IMR-90 (cell line): Measurements from ENCODE around the gene RPH3AL. TPM values are rescaled to one million over a fixed set of nuclear protein-coding genes. Genes with fewer than 3 reads are reported as not detected.
"Not testable (repeated sequence)": the region's sequence is repeated elsewhere in the genome, so short reads cannot be mapped to it uniquely, and the experiment has no call there.

ENCODE experiments used
- ATAC-seq: fragments of 200-7000 bp; cut with Tn5 transposase; 2 replicates; pipeline ENCODE4 v1.9.1; 2020; ENCODE audit warnings: low read depth, mild to moderate bottlenecking, moderate library complexity
- BruUV-seq: library from RNA; stranded (reverse); fragments of 400-500 nt; replicated peaks from 2 replicates; lab custom pipeline; 2021; lab: Mats Ljungman, UMichigan
- CTCF ChIA-PET: fragments of 300-600 bp; formaldehyde crosslinking; extraction: SDS; loops from one replicate; lab custom pipeline; 2021; ENCODE audit warnings: antibody characterized with exemption; lab: Yijun Ruan, JAX
- POLR2A ChIA-PET: fragments of 300-600 bp; sonication (Branson Sonifier 250); formaldehyde crosslinking; loops from one replicate; lab custom pipeline; 2022; ENCODE audit warnings: antibody characterized with exemption; ENCODE audit not compliant: unreplicated experiment; lab: Charles Lee
- DNase-seq: peaks from one replicate; pipeline ENCODE4 v3.0.0; 2013
- H2AFZ ChIP-seq: replicated peaks from 2 replicates; pipeline ENCODE3; 2013; ENCODE audit warnings: low read length, mild to moderate bottlenecking; ENCODE audit not compliant: poor library complexity
- H2AK5ac ChIP-seq: 2 replicates; pipeline ENCODE4 v1.6.1; 2013; ENCODE audit warnings: low read depth, low read length, inconsistent platforms
- H2AK9ac ChIP-seq: replicated peaks from 2 replicates; pipeline ENCODE3; 2013; ENCODE audit warnings: mild to moderate bottlenecking, low read depth, low read length, moderate library complexity; ENCODE audit not compliant: poor library complexity
- H2BK120ac ChIP-seq: 2 replicates; pipeline ENCODE4 v1.6.1; 2013; ENCODE audit warnings: low read depth, low read length, inconsistent platforms
- H2BK15ac ChIP-seq: 3 replicates; pipeline ENCODE4 v1.6.1; 2013; ENCODE audit warnings: low read depth, low read length, inconsistent platforms
- H2BK20ac ChIP-seq: 2 replicates; pipeline ENCODE4 v1.6.1; 2013; ENCODE audit warnings: low read depth, mild to moderate bottlenecking, inconsistent platforms, low read length, moderate library complexity
- H2BK5ac ChIP-seq: 2 replicates; pipeline ENCODE4 v1.6.1; 2013; ENCODE audit warnings: mild to moderate bottlenecking, low read depth, low read length, inconsistent platforms; ENCODE audit not compliant: poor library complexity, severe bottlenecking
- H3K14ac ChIP-seq: replicated peaks from 2 replicates; pipeline ENCODE4 v1.6.1; 2013; ENCODE audit warnings: low read depth, low read length, inconsistent platforms
- H3K18ac ChIP-seq: 2 replicates; pipeline ENCODE4 v1.6.1; 2013; ENCODE audit warnings: low read depth, low read length, control low read depth
- H3K23ac ChIP-seq: 2 replicates; pipeline ENCODE4 v1.6.1; 2013; ENCODE audit warnings: low read depth, low read length, inconsistent platforms
- H3K27ac ChIP-seq: 2 replicates; pipeline ENCODE4 v1.5.1; 2013; ENCODE audit warnings: mild to moderate bottlenecking, control low read depth, low read length; ENCODE audit not compliant: insufficient read depth
- H3K27me3 ChIP-seq: 2 replicates; pipeline ENCODE4 v1.6.1; 2013; ENCODE audit warnings: low read length; ENCODE audit not compliant: control insufficient read depth, insufficient read depth
- H3K36me3 ChIP-seq: 2 replicates; pipeline ENCODE4 v1.6.1; 2013; ENCODE audit warnings: low read length, mixed read lengths; ENCODE audit not compliant: control insufficient read depth, insufficient read depth
- H3K4ac ChIP-seq: 2 replicates; pipeline ENCODE4 v1.6.1; 2013; ENCODE audit warnings: low read depth, low read length, inconsistent platforms
- H3K4me1 ChIP-seq: 2 replicates; pipeline ENCODE4 v1.6.1; 2013; ENCODE audit warnings: low read length, mixed read lengths; ENCODE audit not compliant: control insufficient read depth, insufficient read depth
- H3K4me2 ChIP-seq: 2 replicates; pipeline ENCODE4 v1.6.1; 2013; ENCODE audit warnings: low read depth, mild to moderate bottlenecking, control low read depth, low read length, moderate library complexity
- H3K4me3 ChIP-seq: 2 replicates; pipeline ENCODE4 v1.5.1; 2013; ENCODE audit warnings: low read depth, mild to moderate bottlenecking, control low read depth, low read length, moderate library complexity; ENCODE audit not compliant: insufficient read depth
- H3K56ac ChIP-seq: 2 replicates; pipeline ENCODE4 v1.6.1; 2013; ENCODE audit warnings: low read length, inconsistent platforms; ENCODE audit not compliant: insufficient read depth; ENCODE audit errors: extremely low read depth
- H3K79me1 ChIP-seq, 2 experiments: 2 replicates each; pipeline ENCODE4 v1.6.1; 2013; ENCODE audit warnings: low read length in 2 of 2, inconsistent platforms in 1 of 2, low read depth in 1 of 2
- H3K9ac ChIP-seq: 2 replicates; pipeline ENCODE4 v1.6.1; 2013; ENCODE audit warnings: low read depth, low read length, control low read depth
- H3K9me1 ChIP-seq: 2 replicates; pipeline ENCODE4 v1.6.1; 2013; ENCODE audit warnings: low read length, inconsistent platforms; ENCODE audit not compliant: insufficient read depth
- H3K9me3 ChIP-seq: 2 replicates; pipeline ENCODE4 v1.6.1; 2013; ENCODE audit warnings: low read length; ENCODE audit not compliant: control insufficient read depth, insufficient read depth
- H4K20me1 ChIP-seq: 2 replicates; pipeline ENCODE4 v1.6.1; 2013; ENCODE audit warnings: low read length, inconsistent platforms; ENCODE audit not compliant: insufficient read depth
- H4K5ac ChIP-seq: 2 replicates; pipeline ENCODE4 v1.6.1; 2013; ENCODE audit warnings: mild to moderate bottlenecking, low read depth, low read length, control low read depth
- H4K8ac ChIP-seq, 2 experiments: 2 replicates each; pipeline ENCODE4 v1.6.1; 2013; ENCODE audit warnings: low read depth in 2 of 2, low read length in 2 of 2, control low read depth in 1 of 2, inconsistent platforms in 1 of 2
- H4K91ac ChIP-seq: 2 replicates; pipeline ENCODE4 v1.6.1; 2013; ENCODE audit warnings: low read depth, low read length, inconsistent platforms; ENCODE audit not compliant: insufficient read depth
- WGBS, 2 experiments: methylation state at CpG; one replicate each; pipeline versions ENCODE4 v1.1.5 to v1.1.7; 2013; ENCODE audit warnings: missing lambda C conversion rate in 2 of 2; ENCODE audit not compliant: insufficient read length in 1 of 2; ENCODE audit errors: extremely low coverage in 2 of 2; 5-methylcytosine and 5-hydroxymethylcytosine counted together
- dilution Hi-C: fragments of 300-500 bp; cut with HindIII; formaldehyde crosslinking; loops from one replicate; pipeline ENCODE4 v1.14.3; 2018; ENCODE audit warnings: low sequenced_read_pairs; ENCODE audit not compliant: unreplicated experiment
- in situ Hi-C: fragments of 300-500 bp; cut with MboI; formaldehyde crosslinking; loops from 3 replicates; pipeline ENCODE4 v1.14.3; 2019; ENCODE audit warnings: low sequenced_read_pairs, inconsistent platforms, mixed read lengths
- intact Hi-C: fragments of 100-400 bp; cut with micrococcal nuclease; formaldehyde crosslinking; loops from 2 replicates; pipeline ENCODE4 v1.10.0; 2022
- polyA plus RNA-seq, 3 experiments: library from polyadenylated mRNA; depleted of rRNA; stranded (reverse); fragments of >200 nt; gene quantifications; 2 replicates each; pipeline ENCODE4 v1.2.3, GENCODE V29; 2012; ENCODE audit warnings: low replicate concordance in 1 of 3
- total RNA-seq: library from RNA; depleted of rRNA; stranded (reverse); fragments of >200 nt; gene quantifications from 2 replicates; pipeline ENCODE4 v1.2.3, GENCODE V29; 2012

Gene RPH3AL
- total and polyA plus RNA-seq, 2 of the 4 experiments (the other 2 are of a cell fraction): 1.8 to 2.5 TPM

GRCh38 chr17:234994-235830 lies 117.4 kb downstream of the RPH3AL start:
- intact Hi-C loops, POLR2A ChIA-PET, H3K9me3 ChIP-seq, H3K4me2 ChIP-seq, H3K4me1 ChIP-seq, H3K27me3 ChIP-seq, H3K14ac ChIP-seq, H2BK5ac ChIP-seq, H2BK20ac ChIP-seq, BruUV-seq, H2BK15ac ChIP-seq, H3K4me3 ChIP-seq, H2BK120ac ChIP-seq, H4K20me1 ChIP-seq, dilution Hi-C loops, H2AK5ac ChIP-seq, H3K56ac ChIP-seq, H2AK9ac ChIP-seq, H3K9me1 ChIP-seq, H3K27ac ChIP-seq, ATAC-seq, DNase-seq, H3K18ac ChIP-seq, H4K8ac ChIP-seq, H3K4ac ChIP-seq, H2AFZ ChIP-seq, H3K36me3 ChIP-seq, H3K9ac ChIP-seq, H4K91ac ChIP-seq, H4K5ac ChIP-seq, in situ Hi-C loops, CTCF ChIA-PET, H3K79me1 ChIP-seq, H3K23ac ChIP-seq: not testable (repeated sequence)
- 67% methylated on average over 35 of the region's 48 CpGs; no CpG with 5 or more reads in 1 of the 2 experiments for WGBS, 2 experiments

- H3K4me3 ChIP-seq, H3K14ac ChIP-seq, H3K79me1 ChIP-seq, H2AK9ac ChIP-seq, H2BK5ac ChIP-seq, H3K9ac ChIP-seq, CTCF ChIA-PET, H3K36me3 ChIP-seq, DNase-seq, POLR2A ChIA-PET, H3K23ac ChIP-seq, H4K91ac ChIP-seq, BruUV-seq, H2BK120ac ChIP-seq, H4K20me1 ChIP-seq, dilution Hi-C loops, intact Hi-C loops, H3K4me2 ChIP-seq, H3K18ac ChIP-seq, H3K27me3 ChIP-seq, H3K9me3 ChIP-seq, H2BK20ac ChIP-seq, H3K4ac ChIP-seq, H3K4me1 ChIP-seq, H2AFZ ChIP-seq, H3K56ac ChIP-seq, H4K5ac ChIP-seq, H2BK15ac ChIP-seq, H2AK5ac ChIP-seq, in situ Hi-C loops, H4K8ac ChIP-seq, H3K27ac ChIP-seq, H3K9me1 ChIP-seq: not testable (repeated sequence)
- ATAC-seq: 0 out of 2 replicates have a peak, but pooled peaks have one; percentile 14
- 10% methylated on average over 2 of the region's 23 CpGs; no CpG with 5 or more reads in 1 of the 2 experiments for WGBS, 2 experiments
These were observed 118.2 kb downstream of the RPH3AL start for GRCh38 chr17:234163-234993.
